Jurkat, Clone E6-1 (cell line): ENCODE measurements around the gene PCDHGA1.
"Not testable (repeated sequence)": the region's sequence is repeated elsewhere in the genome, so short reads cannot be mapped to it uniquely, and the experiment has no call there.

ENCODE experiments used
- DNase-seq: peaks from one replicate; pipeline ENCODE4 v3.0.0-alpha.2; 2011; ENCODE audit warnings: low read depth, low spot score
- H3K4me3 ChIP-seq: 2 replicates; pipeline ENCODE4 v1.5.1; 2011; ENCODE audit warnings: mild to moderate bottlenecking, low read length, control low read depth, moderate library complexity

PCDHGA1 gene

DNA sequence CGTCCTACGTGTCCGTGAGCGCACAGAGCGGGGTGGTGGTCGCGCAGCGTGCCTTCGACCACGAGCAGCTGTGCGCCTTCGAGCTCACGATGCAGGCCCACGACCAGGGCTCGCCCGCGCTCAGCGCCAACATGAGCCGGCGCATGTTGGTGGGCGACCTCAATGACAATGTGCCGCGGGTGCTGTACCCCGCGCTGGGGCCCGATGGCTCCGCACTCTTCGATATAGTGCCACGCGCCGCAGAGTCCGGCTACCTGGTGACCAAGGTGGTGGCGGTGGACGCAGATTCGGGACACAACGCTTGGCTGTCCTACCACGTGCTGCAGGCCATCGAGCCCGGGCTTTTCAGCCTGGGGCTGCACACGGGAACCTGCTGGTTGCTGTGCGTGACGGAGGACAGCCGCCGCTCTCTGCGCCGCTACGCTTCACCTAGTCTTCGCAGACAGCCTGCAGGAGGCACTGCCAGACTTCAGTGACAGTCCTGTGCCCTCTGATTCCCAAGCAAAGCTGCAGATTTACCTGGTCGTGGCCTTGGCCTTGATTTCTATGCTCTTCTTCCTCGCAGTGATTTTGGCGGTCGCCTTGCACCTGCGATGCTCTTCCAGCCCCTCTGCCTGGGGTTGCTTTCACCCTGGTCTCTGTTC, 97.6 kb downstream of the PCDHGA1 start:
- no peak for DNase-seq
- no peak overlapping the region for H3K4me3 ChIP-seq

DNA sequence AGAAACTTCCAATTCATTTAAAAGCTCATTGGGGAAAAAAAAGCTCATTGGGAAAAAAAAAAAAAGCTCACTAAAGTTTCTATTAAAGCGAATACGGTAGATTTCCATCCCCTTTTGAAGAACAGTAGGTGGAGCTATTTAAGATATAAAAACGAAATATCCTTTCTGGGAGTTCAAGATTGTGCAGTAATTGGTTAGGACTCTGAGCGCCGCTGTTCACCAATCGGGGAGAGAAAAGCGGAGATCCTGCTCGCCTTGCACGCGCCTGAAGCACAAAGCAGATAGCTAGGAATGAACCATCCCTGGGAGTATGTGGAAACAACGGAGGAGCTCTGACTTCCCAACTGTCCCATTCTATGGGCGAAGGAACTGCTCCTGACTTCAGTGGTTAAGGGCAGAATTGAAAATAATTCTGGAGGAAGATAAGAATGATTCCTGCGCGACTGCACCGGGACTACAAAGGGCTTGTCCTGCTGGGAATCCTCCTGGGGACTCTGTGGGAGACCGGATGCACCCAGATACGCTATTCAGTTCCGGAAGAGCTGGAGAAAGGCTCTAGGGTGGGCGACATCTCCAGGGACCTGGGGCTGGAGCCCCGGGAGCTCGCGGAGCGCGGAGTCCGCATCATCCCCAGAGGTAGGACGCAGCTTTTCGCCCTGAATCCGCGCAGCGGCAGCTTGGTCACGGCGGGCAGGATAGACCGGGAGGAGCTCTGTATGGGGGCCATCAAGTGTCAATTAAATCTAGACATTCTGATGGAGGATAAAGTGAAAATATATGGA, 100.2 kb downstream of the PCDHGA1 start, which contains the start of gene PCDHGA12:
Gene PCDHGA12, plus strand, starts transcription at position 176 of the 782 bp plus-strand sequence. Its CDS starts 253 bp downstream, at position 429.
- no peak within 1 kb of the TSS for H3K4me3 ChIP-seq
- no peak for DNase-seq

DNA sequence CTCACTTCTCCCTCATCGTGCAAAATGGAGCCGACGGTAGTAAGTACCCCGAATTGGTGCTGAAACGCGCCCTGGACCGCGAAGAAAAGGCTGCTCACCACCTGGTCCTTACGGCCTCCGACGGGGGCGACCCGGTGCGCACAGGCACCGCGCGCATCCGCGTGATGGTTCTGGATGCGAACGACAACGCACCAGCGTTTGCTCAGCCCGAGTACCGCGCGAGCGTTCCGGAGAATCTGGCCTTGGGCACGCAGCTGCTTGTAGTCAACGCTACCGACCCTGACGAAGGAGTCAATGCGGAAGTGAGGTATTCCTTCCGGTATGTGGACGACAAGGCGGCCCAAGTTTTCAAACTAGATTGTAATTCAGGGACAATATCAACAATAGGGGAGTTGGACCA, 101.0 kb downstream of the PCDHGA1 start:
- H3K4me3 ChIP-seq: no peak overlapping the region
- DNase-seq: no peak

DNA sequence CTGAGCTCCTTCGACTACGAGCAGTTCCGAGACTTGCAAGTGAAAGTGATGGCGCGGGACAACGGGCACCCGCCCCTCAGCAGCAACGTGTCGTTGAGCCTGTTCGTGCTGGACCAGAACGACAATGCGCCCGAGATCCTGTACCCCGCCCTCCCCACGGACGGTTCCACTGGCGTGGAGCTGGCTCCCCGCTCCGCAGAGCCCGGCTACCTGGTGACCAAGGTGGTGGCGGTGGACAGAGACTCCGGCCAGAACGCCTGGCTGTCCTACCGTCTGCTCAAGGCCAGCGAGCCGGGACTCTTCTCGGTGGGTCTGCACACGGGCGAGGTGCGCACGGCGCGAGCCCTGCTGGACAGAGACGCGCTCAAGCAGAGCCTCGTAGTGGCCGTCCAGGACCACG, 102.0 kb downstream of the PCDHGA1 start:
- DNase-seq, H3K4me3 ChIP-seq: not testable (repeated sequence)

DNA sequence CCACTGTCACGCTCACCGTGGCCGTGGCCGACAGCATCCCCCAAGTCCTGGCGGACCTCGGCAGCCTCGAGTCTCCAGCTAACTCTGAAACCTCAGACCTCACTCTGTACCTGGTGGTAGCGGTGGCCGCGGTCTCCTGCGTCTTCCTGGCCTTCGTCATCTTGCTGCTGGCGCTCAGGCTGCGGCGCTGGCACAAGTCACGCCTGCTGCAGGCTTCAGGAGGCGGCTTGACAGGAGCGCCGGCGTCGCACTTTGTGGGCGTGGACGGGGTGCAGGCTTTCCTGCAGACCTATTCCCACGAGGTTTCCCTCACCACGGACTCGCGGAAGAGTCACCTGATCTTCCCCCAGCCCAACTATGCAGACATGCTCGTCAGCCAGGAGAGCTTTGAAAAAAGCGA, 102.4 kb downstream of the PCDHGA1 start:
- DNase-seq: not testable (repeated sequence)

DNA sequence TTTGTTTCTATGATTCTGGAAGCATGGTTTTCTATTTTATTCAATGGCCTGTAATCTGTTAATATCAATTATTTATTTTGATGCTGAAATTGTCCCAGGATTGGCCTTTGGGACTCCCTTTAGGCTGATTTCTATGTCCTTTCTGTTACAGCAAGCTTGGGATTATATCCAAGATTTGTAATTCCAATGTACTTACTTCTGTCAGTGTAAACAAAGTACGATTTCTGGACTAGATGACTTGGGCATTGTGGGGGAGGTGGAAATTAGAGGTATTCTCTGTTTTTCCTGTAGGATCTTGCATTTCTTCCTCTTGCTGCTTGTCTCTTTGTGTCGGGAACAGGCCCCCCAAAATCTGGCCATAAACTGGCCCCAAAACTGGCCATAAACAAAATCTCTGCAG, 103.7 kb downstream of the PCDHGA1 start:
- DNase-seq: no peak
- no peak overlapping the region for H3K4me3 ChIP-seq

More for the DNA sequence above, 102.4 kb downstream of the PCDHGA1 start:
- not testable (repeated sequence) for H3K4me3 ChIP-seq

DNA sequence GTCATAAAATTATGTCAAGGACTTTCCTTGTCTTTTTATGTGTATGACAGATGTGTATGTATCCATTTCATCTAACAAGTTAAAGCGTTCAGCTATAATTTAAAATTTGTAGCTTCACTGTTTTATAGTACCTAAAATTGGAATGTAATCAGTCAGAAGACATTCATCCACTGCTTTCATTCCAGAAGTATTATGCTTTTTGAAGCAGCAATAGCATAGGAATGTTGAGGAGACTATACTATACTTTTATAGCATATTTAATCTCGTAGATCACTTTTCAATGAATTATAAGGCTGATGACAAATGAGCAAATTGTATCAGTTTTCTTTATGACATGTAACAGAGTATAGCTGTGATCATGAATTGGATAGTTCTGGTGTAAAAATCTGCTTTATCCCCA, 106.9 kb downstream of the PCDHGA1 start:
- DNase-seq: no peak
- no peak overlapping the region for H3K4me3 ChIP-seq

DNA sequence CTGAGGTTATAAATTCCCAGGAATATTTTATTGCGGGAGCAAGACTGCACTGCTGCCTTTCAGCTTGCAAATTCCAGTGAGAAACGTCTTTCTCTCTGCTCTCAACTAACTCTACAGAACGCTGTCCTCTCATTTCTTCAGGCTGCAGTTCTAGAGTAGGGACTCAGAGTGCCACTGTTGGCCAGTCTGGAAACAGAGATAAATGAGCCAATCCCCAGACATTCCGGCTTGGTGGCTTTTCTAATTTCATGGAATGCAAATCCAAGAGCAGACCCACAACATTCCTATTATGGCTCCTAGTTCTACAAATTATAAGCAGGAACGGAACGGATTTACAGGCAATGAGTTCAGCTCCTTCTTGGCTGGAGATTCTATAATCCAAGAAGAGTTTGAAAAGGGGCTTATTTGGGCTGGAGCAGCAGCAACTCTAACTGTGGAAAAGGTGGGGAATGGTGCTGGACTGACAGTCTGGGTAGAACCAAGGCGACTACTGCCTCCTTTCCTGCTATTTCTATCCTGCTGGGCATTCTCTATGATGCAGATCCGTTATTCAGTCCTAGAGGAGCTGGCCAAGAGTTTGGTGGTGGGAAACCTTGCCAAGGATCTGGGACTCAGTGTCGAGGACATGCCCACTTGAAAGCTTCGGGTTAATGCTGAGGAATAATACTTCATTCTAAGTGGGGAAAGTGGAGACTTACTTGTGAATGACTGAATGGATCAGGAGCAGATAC, 109.3 kb downstream of the PCDHGA1 start:
- H3K4me3 ChIP-seq: no peak overlapping the region
- no peak for DNase-seq

DNA sequence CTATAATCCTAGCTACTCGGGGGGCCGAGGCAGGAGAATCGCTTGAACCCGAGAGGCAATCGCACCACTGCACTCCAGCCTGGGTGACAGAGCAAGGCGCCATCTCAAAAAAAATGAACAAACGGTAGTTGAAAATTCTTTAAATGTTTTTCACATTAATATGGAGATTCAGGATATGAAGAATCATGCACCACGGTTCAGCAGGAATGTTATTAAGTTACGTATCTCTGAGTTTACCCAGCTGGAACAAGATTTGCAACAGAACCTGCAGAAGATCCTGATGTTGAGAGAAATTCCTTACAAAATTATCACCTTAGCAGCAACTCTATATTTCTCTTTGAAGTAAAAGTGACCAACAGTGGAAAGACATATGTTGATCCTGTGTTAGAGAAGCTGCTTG, 110.0 kb downstream of the PCDHGA1 start:
- no peak for DNase-seq
- H3K4me3 ChIP-seq: no peak overlapping the region

DNA sequence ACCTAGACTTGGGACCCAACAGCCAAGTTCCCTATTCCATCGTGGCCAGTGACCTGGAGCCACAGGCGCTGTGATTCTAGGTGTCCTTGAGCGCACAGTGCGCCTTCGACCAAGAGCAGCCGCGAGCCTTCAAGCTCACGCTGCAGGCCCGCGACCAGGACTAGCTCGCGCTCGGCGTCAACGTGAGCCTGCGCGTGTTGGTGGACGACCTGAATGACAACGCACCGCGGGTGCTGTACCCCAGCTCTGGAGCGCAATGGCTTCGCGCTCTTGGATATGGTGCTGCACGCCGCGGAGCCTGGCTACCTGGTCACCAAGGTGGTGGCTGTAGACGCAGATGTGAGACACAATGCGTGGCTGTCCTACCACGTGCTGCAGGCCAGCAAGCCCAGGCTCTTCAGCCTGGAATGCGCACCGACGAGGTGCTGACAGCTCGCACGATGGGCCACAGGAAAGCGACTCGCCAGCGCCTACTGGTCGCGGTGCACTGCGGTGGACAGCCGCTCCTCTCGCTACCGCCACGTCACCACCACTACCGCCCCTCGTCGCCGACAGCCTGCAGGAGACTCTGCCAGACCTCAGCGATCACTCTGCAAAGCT, 111.4 kb downstream of the PCDHGA1 start:
- DNase-seq: no peak
- no peak overlapping the region for H3K4me3 ChIP-seq

DNA sequence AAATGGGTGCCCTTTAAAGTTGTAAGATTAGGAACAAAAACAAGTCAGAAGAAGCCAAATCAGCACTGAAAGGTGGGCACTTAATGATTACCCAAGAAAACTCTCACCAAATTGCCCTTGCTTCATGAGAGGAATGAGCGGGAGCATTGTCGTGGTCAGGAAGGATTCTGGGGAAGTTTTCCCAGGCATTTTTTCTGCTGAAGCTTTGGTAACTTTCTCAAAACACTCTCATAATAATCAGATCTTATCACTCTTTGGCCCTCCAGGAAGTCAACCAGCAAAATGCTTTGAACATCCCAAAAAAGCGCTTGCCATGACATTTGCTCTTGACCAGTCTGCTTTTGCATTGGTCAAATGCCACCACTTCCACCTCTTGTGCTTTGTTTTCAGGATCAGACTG, 135.0 kb downstream of the PCDHGA1 start:
- DNase-seq: no peak
- no peak overlapping the region for H3K4me3 ChIP-seq

DNA sequence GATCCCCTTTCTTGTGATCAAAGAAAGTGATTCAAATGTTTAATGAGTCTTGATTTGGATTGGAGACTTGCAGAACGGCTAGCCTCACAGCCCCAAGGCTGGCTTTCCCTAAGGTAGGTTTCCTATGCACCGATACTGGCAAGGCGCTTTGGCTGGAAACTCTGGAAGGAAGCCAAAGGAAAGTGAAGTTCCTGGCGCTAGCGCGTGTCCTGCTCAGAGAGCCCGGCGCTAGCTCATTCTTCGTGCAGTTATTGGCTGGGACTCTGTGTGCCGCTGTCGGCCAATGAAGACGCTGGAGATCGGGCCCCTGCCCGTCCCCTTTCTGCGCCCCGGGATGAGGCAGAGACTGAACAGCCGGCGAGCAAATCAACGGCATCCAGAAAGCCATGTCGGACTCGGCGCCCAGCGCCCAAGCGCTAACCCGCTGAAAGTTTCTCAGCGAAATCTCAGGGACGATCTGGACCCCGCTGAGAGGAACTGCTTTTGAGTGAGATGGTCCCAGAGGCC, 145.4 kb downstream of the PCDHGA1 start, which contains the start of gene PCDHGC3:
Gene PCDHGC3, plus strand, starts transcription at position 342 of the 507 bp plus-strand sequence. Its CDS starts 151 bp downstream, at position 493.
- no peak for DNase-seq
- no peak within 1 kb of the TSS for H3K4me3 ChIP-seq

DNA sequence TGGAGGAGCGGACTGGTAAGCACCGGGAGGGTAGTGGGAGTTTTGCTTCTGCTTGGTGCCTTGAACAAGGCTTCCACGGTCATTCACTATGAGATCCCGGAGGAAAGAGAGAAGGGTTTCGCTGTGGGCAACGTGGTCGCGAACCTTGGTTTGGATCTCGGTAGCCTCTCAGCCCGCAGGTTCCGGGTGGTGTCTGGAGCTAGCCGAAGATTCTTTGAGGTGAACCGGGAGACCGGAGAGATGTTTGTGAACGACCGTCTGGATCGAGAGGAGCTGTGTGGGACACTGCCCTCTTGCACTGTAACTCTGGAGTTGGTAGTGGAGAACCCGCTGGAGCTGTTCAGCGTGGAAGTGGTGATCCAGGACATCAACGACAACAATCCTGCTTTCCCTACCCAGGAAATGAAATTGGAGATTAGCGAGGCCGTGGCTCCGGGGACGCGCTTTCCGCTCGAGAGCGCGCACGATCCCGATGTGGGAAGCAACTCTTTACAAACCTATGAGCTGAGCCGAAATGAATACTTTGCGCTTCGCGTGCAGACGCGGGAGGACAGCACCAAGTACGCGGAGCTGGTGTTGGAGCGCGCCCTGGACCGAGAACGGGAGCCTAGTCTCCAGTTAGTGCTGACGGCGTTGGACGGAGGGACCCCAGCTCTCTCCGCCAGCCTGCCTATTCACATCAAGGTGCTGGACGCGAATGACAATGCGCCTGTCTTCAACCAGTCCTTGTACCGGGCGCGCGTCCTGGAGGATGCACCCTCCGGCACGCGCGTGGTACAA, 146.0 kb downstream of the PCDHGA1 start:
- DNase-seq: no peak

DNA sequence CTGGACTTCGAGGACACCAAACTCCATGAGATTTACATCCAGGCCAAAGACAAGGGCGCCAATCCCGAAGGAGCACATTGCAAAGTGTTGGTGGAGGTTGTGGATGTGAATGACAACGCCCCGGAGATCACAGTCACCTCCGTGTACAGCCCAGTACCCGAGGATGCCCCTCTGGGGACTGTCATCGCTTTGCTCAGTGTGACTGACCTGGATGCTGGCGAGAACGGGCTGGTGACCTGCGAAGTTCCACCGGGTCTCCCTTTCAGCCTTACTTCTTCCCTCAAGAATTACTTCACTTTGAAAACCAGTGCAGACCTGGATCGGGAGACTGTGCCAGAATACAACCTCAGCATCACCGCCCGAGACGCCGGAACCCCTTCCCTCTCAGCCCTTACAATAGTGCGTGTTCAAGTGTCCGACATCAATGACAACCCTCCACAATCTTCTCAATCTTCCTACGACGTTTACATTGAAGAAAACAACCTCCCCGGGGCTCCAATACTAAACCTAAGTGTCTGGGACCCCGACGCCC, 146.8 kb downstream of the PCDHGA1 start:
- H3K4me3 ChIP-seq: no peak overlapping the region
- no peak for DNase-seq

More for the DNA sequence above, 146.0 kb downstream of the PCDHGA1 start:
- H3K4me3 ChIP-seq: no peak overlapping the region

DNA sequence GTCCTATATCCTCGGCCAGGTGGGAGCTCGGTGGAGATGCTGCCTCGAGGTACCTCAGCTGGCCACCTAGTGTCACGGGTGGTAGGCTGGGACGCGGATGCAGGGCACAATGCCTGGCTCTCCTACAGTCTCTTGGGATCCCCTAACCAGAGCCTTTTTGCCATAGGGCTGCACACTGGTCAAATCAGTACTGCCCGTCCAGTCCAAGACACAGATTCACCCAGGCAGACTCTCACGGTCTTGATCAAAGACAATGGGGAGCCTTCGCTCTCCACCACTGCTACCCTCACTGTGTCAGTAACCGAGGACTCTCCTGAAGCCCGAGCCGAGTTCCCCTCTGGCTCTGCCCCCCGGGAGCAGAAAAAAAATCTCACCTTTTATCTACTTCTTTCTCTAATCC, 147.5 kb downstream of the PCDHGA1 start:
- no peak for DNase-seq
- no peak overlapping the region for H3K4me3 ChIP-seq

DNA sequence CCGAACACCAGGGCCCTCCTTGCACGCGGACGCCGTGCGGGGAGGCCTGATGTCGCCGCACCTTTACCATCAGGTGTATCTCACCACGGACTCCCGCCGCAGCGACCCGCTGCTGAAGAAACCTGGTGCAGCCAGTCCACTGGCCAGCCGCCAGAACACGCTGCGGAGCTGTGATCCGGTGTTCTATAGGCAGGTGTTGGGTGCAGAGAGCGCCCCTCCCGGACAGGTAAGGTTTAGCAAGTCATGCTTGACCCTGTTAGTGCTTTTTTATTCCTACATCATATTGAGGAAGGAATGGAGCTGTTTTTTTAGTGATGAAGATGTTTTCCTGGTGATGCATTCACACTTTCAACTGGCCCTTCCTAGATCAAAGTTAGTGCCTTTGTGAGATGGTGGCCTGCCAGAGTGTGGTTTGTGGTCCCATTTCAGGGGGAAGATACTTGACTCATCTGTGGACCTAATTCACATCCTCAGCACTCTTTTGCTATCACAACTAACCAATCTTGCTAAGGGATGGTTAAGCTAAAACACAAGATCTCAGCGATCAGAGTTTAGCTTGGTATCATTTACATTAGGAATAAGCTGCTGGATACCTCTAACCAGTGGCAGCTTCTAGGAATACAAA, 148.1 kb downstream of the PCDHGA1 start:
- DNase-seq: no peak
- H3K4me3 ChIP-seq: no peak overlapping the region

DNA sequence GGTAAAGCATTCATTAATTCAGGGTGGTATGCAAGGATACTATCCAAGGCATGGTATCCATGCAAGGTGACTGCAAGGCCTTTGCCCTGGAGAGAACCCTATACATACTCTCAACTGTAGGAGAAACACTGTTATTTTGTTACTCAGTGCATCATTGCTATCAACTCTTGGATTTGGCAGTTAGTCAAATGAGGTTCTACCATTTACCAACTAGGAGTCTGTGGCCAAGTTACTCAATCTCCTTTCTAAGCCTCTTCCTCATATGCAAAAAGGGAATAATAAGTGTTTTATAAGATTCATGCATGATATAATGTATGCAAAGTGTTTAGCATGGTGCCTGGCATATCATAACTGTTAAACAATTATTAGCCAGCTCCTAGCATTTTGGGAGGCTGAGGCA, 149.5 kb downstream of the PCDHGA1 start:
- no peak for DNase-seq
- H3K4me3 ChIP-seq: no peak overlapping the region

DNA sequence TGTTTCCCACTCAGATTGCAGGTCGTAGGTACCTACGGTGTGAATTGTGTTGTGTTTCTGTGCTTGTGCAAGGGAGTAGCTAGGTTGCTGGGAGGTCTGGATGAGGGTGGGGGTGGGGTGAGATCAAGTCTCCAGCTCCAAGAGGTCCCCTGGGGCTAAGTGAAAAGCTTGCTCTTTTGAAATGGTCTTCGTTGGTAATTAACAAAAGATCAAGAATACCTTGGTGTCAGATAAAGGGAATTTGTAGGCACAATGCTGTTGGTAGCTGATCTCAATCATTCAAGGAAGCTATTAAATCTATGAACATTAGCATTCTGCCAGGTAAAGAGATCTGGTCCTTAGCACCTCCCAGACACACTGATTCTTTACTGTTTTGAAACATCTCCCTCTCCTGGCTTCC, 153.6 kb downstream of the PCDHGA1 start:
- no peak overlapping the region for H3K4me3 ChIP-seq
- no peak for DNase-seq
